GM18498 (cell line): ENCODE measurements around the gene ZSCAN5C.
"Not testable (repeated sequence)": the region's sequence is repeated elsewhere in the genome, so short reads cannot be mapped to it uniquely, and the experiment has no call there.

Experiments used
- ATAC-seq: cut with Tn5 transposase; IDR thresholded peaks from one replicate; pipeline ENCODE4 v1.9.1; 2021; ENCODE audit warnings: mild to moderate bottlenecking, moderate library complexity; ENCODE audit not compliant: unreplicated experiment

ZSCAN5C gene

DNA sequence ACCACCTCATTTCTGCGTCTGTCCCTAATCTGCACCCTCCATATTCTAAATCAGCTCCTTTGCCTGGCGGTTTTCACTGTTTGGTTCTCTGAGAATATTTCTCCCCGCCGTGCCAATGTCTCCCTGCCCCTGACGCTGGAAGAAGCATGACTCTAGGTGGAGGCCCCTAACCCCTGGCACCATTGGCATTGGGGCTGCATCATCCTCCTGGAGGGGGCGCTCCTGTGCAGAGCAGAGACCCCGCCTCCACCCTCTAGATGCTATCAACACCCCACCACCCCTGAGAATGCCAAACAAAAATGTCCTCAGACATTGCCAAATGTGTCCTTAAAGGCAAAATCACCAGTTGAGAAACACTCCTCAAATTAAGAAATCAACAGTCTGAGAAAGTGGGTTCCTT, 11.0 kb upstream of the ZSCAN5C start:
- ATAC-seq = no peak

DNA sequence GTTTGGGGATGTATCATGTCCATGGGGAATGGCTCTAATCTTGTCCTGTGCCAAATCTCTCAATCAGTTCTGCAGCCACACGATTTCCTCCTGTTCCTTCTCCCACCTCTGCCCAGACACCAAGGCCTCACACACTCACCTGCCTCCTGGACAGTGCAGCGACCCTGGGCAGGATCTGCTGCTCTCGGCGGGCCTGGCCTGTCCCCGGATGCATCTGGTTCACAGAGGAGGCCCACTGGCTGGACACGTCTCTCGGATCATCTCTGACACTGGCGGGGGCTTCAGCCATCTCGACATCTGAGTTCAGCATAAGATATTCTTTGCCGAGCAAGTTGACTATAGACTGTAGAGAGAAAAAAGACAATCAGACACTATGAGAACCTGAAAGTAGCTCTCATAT, 10.4 kb upstream of the ZSCAN5C start:
- ATAC-seq = no peak

DNA sequence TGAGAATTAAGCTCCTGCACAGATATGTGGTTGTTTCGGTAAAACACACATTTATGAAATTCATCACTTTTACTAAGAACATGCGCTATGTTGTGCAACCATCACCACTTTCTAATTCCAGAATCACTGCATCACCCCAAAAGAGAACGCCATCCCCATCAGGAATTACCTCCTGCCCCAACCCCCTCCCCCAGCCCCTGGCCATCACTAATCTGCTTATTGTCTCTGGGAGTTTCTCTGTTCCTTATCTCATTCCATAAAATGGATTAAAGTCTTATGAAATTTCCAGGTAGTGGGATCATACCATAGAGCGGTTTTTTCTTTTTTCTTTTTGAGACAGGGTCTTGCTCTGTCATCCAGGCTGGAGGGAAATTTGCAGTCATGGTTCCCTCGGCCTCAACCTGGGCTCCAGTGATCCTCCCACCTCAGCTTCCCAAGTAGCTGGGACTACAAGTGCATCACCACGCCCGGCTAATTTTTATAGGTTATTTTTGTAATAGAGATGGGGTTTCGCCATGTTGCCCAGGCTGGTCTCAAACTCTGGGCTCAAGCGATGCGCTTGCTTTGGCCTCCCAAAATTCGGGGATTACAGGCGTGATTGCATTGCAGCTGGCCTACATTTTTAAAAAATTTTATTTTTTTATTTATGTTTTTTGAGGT, 8.0 kb upstream of the ZSCAN5C start:
- no peak for ATAC-seq

DNA sequence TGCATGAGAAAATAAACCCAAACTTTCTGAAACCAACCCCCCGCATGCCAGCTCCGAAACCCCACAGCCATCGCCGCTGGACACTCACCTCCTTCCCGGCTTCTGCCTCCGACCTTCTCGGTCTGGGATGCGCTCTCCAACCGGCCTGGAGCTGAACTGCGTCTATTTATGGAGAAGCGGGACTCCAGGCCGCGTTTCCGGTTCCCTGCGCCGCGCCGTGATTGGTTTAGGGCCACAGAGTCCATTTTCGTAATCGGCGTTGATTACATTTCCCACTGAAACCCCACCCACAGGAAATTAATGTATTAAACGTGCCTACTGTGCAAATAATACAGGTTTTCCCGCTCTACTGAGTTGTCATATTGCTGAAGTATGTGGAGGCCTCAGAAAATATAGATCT, 4.4 kb upstream of the ZSCAN5C start, which contains the start of gene ZSCAN5B:
TSS of gene ZSCAN5B (minus strand) at position 138 of the 400 bp plus-strand sequence. CDS start 4,731 bp downstream, outside the sequence.
- not testable (repeated sequence) for ATAC-seq

DNA sequence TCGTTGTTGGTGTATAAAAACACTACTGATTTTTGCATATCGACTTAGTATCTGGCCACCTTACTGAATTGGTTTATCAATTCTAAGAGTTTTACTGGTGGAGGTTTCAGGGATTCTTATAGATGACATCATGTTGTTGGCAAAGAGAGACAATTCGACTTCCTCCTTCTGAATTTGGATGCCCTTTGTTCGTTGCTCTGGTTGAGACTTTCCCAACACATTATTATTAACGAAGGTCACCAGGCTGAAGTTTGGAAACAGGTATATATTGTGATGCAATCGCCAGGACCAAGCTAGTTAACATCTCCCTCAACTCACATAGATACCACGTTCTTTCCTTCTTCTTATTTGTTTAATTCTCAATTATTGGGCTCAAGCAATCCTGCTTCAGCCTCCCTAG, 2.4 kb upstream of the ZSCAN5C start:
- ATAC-seq = no peak

DNA sequence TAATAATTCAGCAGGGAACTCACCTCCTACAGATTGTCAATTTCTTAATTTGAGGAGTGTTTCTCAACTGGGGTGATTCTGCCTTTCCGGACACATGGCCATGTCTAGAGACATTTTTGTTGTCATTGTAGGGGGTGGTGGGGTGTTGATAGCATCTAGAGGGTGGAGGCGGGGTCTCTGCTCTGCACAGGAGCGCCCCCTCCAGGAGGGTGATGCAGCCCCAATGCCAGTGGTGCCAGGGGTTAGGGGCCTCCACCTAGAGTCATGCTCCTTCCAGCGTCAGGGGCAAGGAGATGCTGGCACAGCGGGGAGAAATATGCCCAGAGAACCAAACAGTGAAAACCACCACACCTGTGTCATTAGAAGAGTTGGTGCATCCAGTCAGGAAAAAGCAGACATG, 5.5 kb downstream of the ZSCAN5C start:
- ATAC-seq = not testable (repeated sequence)

DNA sequence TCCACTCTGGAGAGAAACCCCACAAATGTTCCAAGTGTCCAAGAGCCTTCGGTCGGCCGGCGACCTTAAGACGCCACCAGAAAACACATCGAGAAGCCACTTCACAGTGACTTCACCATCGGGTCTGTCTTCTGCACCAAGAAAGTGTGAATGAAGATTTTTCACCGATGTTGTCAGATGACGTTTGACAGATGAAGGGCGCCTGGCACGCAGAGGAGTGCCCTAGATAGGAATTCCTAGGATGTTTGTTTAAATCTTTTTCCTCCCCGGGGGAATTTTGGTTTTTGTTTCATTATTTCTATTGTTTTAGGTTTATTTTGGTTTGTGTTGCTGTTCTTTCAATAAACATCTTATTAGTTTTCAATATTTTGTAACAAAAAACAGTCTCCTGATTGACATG, 7.0 kb downstream of the ZSCAN5C start:
- ATAC-seq = no peak

DNA sequence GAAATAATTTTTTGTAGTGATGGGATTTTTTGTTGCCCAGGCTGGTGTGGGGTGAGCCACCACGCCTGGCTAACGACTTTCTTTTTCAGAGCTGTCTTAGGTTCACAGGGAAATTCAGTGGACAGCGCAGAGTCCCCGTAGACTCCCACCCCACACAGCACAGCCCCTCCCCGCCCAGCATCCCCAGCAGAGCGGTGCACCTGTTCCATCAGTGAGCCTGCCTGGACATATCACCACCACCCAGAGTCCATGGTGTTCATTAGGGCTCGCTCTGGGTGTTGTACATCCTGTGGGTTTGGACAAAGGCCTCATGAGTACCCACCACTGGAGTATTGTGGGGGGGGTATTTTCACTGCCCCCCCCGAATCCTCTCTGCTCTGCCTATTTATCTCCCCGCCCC, 8.0 kb downstream of the ZSCAN5C start:
- not testable (repeated sequence) for ATAC-seq

DNA sequence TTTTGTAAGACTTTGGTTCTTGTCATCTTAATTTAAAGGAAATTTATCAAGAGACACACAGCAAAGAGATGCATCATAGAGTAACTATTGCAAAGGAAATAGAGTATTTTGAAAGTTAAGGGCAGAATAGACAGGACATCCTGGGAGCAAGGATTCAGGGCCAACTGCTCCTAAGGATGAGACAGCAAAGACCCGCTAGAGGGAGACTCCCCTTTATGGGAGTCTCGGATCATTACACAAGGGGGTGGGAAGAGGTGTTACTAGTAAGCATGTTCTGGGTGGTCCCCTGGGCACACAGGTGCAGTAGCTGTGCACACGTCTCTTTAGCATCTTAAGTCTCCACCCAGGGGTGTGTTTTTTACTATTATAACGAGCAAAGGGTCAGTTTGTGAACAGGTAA, 9.6 kb downstream of the ZSCAN5C start:
- no peak for ATAC-seq

DNA sequence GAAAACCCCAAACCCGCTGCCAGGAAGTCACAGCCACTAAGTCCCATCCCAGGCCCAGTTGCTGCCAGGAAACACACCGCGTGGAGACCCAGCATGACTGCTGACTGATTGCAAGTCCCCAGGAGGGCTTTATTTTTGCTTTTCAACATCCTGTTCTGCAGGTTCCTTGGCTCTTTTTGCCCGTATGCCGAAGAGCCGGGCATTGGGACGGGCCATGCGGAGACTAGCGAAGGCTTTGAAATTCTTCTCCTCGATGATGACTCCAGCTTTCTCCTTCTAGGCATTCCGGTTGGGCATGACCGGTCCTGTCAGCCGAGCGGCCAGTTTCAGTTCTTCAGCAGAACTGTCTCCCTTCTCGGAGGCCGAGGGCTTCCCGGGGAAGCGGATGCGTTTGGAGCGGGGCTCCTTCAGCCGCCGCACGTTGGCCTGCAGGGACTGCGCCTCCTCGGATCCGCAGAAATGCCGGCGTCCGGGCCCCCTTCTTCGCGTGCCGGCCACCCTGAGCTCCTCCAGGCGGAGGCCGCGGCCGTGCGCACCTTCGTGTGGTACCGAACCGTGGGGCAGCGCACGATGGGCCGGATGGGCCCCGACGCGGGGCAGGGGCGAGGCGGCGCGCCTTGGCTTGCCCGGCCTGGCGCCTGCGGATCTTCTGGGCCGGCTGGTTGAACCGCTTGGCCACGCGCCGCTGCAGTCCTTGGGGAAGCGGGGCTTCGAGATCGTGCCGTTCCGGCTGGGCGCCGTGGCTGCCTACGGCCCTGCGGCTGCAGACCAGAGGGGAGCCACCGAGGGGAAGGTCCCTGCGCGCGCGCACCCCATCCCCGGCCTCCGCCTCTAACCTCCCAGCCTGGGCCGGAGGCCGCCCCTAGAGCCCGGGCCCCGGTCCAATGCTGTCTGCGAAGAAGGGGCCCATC, 15.2 kb downstream of the ZSCAN5C start:
- ATAC-seq = no peak

DNA sequence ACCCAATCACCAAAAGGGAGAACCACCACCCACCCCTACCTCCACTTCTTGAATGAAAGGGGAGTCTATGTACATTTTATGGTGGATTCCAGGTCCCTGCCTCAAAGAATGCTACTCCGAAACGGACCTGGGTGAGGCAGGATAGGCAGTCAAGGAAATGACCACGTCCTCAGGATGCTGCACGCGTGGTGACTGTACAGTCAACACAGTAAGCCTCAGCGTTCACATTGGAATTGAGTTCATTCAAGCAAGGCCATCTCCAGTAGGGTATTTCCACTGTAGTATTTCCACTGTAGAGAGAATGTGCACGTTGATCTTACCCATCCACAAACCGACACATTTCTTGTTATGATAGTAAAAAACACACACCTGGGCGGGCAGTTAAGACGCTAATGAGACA, 16.9 kb downstream of the ZSCAN5C start:
- no peak for ATAC-seq

DNA sequence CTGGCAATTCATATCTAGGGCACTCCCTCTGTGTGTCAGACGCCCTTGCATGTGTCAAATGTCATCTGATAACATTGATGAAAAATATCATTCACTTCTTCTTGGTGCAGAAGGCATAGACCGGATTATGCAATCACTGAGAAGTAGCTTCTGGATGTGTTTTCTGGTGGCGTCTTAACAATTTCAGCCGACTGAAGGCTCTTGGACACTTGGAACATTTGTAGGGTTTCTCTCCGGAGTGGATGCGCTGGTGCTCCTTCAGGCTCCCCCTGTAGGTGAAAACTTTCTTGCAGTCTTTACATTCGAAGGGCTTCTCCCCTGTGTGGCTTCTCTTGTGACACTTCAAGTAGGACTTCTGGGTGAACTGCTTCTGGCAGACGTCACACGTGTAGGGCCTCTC, 19.4 kb downstream of the ZSCAN5C start:
- ATAC-seq = not testable (repeated sequence)

DNA sequence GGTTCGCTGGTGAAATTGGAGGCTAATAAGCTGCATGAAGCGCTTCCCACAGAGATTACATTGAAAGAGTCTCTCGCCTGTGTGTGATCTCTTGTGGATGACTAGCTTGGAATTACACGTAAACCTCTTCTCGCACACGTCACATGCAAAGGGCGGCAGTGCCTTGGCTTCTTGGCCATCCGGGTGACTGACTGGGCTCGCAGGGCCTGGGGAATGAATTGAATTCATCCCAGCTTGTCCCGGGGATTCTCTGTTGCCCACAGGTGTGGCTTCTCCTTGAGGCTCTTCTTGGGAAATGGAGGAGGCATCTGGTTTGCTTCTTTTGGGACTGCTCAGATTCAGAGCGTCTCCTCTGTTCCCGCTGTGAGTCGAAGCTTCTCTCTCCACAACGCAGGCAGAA, 19.8 kb downstream of the ZSCAN5C start:
- no peak for ATAC-seq

DNA sequence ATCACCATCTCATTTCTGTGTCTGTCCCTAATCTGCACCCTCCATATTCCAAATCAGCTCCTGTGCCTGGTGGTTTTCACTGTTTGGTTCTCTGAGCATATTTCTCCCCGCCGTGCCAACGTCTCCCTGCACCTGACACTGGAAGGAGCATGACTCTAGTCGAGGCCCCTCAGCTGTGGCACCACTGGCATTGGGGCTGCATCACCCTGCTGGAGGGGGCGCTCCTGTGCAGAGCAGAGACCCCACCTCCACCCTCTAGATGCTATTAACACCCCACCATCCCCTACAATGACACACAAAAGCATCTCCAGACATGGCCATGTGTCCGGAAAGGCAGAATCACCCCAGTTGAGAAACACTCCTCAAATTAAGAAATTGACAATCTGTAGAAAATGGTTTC, 20.8 kb downstream of the ZSCAN5C start:
- no peak for ATAC-seq

DNA sequence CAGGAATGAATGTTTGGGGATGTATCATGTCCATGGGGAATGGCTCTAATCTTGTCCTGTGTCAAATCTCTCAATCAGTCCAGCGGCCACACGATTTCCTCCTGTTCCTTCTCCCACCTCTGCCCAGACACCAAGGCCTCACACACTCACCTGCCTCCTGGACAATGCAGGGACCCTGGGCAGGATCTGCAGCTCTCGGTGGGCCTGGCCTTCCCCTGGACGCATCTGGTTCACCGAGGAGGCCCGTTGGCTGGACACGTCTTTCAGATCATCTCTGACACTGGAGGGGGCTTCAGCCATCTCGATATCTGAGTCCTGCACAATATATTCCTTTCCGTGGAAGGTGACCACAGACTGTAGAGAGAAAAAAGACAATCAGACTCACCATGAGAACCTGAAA, 21.4 kb downstream of the ZSCAN5C start:
- ATAC-seq = no peak

DNA sequence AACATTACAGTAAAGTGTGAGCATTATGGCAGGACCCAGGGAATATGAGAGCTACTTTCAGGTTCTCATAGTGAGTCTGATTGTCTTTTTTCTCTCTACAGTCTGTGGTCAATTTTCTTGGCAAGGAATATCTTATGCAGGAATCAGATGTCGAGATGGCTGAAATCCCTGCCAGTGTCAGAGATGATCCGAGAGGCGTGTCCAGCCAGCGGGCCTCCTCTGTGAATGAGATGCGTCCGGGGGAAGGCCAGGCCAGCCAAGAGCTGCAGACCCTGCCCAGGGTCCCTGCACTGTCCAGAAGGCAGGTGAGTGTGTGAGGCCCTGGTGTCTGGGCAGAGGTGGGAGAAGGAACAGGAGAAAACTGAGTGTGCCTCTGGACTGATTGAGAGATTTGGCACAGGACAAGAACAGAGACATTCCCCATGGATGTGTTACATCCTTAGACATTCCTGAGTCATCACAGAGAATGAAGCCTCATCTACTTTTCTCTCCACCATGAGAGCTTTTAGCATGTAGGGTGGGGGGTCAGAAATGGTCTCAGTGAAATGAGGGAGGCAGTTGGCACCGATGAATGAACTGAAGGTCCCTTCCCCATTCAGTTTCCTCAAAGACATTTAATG, 43.2 kb downstream of the ZSCAN5C start:
- no peak for ATAC-seq

DNA sequence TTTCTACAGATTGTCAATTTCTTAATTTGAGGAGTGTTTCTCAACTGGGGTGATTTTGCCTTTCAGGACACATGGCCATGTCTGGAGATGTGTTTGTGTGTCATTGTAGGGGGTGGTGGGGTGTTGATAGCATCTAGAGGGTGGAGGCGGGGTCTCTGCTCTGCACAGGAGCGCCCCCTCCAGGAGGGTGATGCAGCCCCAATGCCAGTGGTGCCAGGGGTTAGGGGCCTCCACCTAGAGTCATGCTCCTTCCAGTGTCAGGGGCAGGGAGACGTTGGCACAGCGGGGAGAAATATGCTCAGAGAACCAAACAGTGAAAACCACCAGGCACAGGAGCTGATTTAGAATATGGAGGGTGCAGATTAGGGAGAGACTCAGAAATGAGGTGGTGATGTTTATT, 43.7 kb downstream of the ZSCAN5C start:
- not testable (repeated sequence) for ATAC-seq

DNA sequence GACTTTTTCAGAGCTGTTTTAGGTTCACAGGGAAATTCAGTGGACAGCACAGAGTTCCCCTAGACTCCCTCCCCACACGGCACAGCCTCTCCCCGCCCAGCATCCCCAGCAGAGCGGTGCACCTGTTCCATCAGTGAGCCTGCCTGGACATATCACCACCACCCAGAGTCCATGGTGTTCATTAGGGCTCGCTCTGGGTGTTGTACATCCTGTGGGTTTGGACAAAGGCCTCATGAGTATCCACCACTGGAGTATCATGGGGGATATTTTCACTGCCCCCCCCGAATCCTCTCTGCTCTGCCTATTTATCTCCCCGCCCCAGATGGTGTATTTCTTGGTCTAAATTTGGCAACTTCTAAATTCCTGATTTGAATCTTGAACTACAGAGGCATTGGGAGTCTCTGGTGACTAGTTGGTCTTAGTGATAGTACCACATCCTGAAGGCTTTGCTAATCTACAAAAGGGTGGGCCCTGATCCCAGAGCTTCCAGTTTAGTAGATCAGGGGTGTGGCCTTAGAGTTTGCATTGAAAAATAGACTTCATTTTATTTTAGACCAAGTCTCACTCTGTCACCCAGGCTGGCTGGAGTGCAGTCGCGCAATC, 46.8 kb downstream of the ZSCAN5C start:
- ATAC-seq = not testable (repeated sequence)

DNA sequence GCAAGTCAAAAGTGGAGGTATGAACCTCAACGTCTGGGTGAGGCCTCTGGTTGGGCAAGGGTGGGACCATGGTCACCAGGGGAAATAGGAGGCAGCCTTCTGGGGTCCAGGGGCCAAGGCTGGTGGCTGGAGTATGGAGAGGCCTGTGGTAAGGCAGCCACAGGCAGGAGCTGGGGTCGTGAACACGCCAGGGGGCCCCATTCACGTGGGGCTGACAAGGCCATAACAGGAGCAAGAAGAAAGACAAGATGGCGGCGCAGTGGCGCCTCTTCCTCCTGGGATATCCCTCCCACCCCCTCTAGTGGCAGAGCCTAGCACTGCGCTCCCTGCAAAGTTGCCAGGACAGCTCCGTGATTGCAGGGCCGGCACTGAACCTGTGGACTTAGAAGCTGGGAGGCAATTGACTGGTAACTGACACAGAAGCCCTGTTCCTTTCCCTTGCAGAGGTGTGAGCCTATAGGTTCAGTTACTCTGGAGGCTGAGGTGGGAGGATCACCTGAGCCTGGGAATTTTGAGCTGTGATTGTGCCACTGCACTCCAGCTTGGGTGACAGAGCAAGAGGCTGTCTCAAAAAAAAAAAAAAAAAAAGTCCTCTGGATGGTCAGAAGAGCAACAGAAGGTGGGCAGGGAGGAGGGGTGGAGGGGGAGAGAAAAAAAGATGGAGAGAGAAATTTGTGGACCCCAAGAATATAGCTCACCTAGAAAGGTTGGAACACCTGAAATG, 50.8 kb downstream of the ZSCAN5C start:
- no peak for ATAC-seq

DNA sequence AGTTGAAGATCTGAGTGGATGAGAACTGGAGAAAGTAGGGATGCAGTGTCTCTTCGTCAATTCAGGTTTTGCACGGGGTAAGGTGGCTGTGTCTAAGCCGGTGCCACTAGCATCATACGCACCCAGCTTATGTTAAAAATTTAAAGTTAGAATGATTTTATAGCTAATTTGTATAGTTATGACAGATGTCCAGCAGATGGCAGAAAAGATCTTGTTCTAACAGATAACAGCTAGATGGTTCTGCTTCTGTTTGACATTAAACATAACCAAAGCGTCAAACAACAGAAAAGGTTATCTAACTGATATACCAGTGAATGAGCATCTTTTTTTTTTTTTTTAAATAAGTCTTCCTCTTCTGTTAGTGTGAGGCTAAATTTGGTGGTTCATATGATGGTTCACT, 51.7 kb downstream of the ZSCAN5C start:
- no peak for ATAC-seq

DNA sequence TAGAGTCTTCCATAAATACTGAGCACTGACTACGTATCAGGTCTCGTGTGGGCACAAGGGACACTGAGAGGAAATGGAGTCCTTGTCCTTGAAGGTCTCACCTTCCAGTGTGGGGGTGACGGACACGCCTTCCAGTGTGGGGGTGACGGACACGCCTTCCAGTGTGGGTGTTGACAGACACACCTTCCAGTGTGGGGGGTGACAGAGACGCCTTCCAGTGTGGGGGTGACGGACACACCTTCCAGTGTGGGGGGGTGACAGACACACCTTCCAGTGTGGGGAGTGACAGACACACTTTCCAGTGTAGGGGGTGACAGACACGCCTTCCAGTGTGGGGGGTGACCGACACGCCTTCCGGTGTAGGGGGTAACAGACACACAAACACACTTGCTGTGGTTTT, 56.2 kb downstream of the ZSCAN5C start:
- no peak for ATAC-seq
